Endothelial cell (in vitro differentiated cells): ENCODE data around the gene LAIR1. TPM values are rescaled to one million over a fixed set of nuclear protein-coding genes. Genes with fewer than 3 reads are reported as not detected.

Experiments
- DNase-seq: peaks from one replicate; pipeline ENCODE4 v3.0.0; 2021; ENCODE audit warnings: low spot score
- H3K27ac Mint-ChIP-seq: one replicate; pipeline ENCODE4 v1.8.0; 2021; ENCODE audit warnings: mixed read lengths, inconsistent platforms; ENCODE audit not compliant: unreplicated experiment
- H3K27me3 Mint-ChIP-seq: one replicate; pipeline ENCODE4 v1.8.0; 2021; ENCODE audit warnings: mild to moderate bottlenecking, moderate library complexity, mixed read lengths, inconsistent platforms; ENCODE audit not compliant: unreplicated experiment
- H3K36me3 Mint-ChIP-seq: one replicate; pipeline ENCODE4 v1.8.0; 2021; ENCODE audit warnings: mild to moderate bottlenecking, low read depth, mixed read lengths, inconsistent platforms; ENCODE audit not compliant: unreplicated experiment
- H3K4me1 Mint-ChIP-seq: one replicate; pipeline ENCODE4 v1.8.0; 2021; ENCODE audit warnings: mild to moderate bottlenecking, mixed read lengths, inconsistent platforms; ENCODE audit not compliant: unreplicated experiment
- H3K4me3 Mint-ChIP-seq: one replicate; pipeline ENCODE4 v1.8.0; 2021; ENCODE audit warnings: mild to moderate bottlenecking, mixed read lengths, inconsistent platforms; ENCODE audit not compliant: unreplicated experiment
- H3K9me3 Mint-ChIP-seq: one replicate; pipeline ENCODE4 v1.8.0; 2021; ENCODE audit warnings: mixed read lengths, inconsistent platforms; ENCODE audit not compliant: unreplicated experiment
- CTCF ChIP-seq: fragments of 200-600 bp; sonication (generic); IDR thresholded peaks from one replicate; pipeline ENCODE4 v1.5.0; 2021; ENCODE audit warnings: antibody characterized with exemption; ENCODE audit not compliant: unreplicated experiment
- total RNA-seq: library from RNA; stranded (reverse); fragmentation: NEBNext Ultra II Directional; extraction: Animal tissue kit (Norgen Biotek cat#: 25700); gene quantifications from one replicate; pipeline ENCODE4 v1.2.1, GENCODE V29; 2021; ENCODE audit not compliant: unreplicated experiment

LAIR1 gene
- total RNA-seq, 1 donor from 2014 or later, result 2.1 TPM

DNA sequence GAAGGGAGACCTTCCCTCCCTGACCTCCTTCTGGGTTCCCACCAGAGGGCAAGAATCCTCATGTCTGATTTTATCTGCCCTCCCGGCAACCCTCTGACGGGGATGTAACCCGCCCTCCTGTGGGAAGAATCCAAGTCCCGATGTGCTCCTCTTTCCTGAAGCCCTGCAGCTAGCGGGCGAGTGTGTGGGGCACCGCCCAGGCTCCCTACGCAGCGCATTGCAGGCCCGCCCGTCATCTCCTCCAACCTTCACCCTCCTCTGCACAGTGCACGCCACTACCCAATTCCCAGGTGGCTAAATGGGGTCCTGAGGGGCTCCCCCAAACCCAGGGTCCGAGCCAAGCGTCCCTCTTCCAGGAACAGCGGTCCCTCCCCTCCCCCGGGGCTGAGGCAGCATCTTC, 7.3 kb downstream of the LAIR1 start:
- DNase-seq, result no peak
- no peaks in the 10 kb centered on the region for H3K4me1 Mint-ChIP-seq
- peaks cover 9% of the 10 kb centered on the region for H3K27me3 Mint-ChIP-seq
- H3K36me3 Mint-ChIP-seq, result no peaks in the 10 kb centered on the region
- no peak overlapping the region for H3K27ac Mint-ChIP-seq
- no peak overlapping the region for H3K4me3 Mint-ChIP-seq
- TF ChIP-seq CTCF, result no peak
- H3K9me3 Mint-ChIP-seq, result no peaks in the 10 kb centered on the region

DNA sequence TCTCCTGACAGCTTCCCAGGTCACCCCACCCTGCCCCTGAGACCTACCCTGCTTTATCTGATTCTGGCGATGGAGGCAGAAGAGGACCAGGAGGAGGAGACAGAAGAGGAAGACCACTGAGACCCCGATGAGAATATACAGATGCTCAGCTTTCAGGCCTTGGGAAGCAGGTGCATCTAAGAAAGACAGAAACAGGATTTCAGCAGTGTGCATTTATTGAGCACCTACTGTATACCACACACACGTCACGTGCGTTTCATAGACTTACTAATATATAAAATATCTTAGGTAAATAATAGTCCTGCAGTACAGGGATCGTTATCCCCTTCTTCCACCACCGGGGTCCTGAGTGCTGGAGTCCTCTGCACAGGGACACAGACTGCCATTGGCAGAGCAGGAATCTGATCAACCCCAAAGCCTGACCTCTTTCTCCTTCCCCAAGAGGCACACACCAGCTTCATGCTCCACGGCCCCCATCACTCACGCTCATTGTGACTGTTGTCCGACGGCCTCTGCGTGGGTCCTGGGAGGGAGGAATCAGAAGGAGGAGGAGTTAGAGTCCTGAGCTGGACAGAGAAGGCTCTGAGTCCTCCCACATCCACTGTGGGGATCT, 8.2 kb downstream of the LAIR1 start:
- Mint-ChIP-seq H3K4me1 (no peaks in the 10 kb centered on the region), H3K9me3 (no peaks in the 10 kb centered on the region), H3K4me3 (no peak overlapping the region), H3K27ac (no peak overlapping the region), H3K36me3 (no peaks in the 10 kb centered on the region), H3K27me3 (peaks cover 9% of the 10 kb centered on the region)
- DNase-seq, result no peak
- TF ChIP-seq CTCF, result no peak

DNA sequence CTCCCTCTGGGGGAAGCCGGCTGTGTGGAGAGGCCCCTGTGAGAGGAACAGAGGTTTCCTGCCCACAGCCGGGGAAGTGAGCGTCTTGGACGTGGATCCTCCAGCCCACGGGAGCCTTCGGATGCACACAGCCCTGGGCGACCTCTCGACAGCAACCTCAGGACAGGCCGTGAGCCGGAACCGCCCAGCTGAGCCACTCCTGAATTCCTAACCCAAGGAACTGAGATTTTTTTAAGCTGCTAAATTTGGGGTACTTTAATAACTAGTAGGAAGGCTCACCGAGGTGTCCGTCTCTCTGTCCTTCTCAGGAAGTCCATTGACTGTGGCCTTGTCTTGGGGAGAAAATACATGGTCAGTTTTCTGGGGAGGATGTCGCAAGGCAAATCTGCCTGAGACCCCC, 9.1 kb downstream of the LAIR1 start:
- DNase-seq, result no peak
- Mint-ChIP-seq H3K4me1 (no peaks in the 10 kb centered on the region), H3K4me3 (no peak overlapping the region), H3K9me3 (no peaks in the 10 kb centered on the region), H3K27ac (no peak overlapping the region), H3K36me3 (no peaks in the 10 kb centered on the region), H3K27me3 (peaks cover 6% of the 10 kb centered on the region)
- no peak for TF ChIP-seq CTCF

DNA sequence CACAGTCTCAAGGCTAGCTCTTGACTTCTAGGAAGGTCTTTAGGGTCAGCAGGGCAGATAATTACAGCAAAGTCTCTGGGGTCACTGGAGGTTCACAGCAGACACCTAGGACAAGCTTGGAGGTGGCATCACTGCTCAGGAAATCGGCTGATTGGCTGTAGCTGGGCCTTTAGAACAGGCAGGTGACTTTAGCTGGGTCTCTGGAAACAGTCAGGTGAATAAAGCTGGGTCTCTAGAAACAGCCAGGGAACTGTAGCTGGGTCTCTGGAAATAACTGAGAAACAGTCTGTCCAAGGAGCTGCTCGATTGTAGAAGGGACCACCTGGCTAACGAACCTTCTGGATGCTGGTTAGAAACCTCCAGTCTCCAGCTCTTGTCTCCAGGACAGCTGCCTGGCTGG, 10.0 kb downstream of the LAIR1 start:
- Mint-ChIP-seq H3K36me3 (no peaks in the 10 kb centered on the region), H3K4me1 (no peaks in the 10 kb centered on the region), H3K9me3 (no peaks in the 10 kb centered on the region), H3K27ac (no peak overlapping the region), H3K4me3 (no peak overlapping the region), H3K27me3 (peaks cover 6% of the 10 kb centered on the region)
- no peak for TF ChIP-seq CTCF
- no peak for DNase-seq

DNA sequence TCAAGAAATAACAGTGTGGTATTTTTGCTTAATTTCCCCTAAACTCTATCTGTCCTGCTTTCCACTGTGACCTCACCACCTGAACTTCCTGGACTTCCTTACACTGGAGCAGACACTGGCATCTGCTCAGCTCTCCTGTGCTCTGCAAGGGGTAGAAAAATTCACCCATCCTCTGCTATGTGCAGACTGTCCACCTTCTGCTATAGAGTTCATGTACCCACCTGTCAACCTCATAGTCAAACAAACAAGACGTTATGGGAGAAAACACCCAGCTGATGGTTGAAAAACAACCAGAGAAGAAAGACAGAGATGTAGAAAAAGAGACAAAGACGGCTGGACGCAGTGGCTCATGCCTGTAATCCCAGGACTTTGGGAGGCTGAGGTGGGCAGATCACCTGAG, 12.2 kb downstream of the LAIR1 start:
- Mint-ChIP-seq H3K9me3 (no peaks in the 10 kb centered on the region), H3K4me1 (no peaks in the 10 kb centered on the region), H3K27me3 (peaks cover 10% of the 10 kb centered on the region), H3K27ac (no peak overlapping the region), H3K4me3 (no peak overlapping the region), H3K36me3 (peaks cover 5% of the 10 kb centered on the region)
- no peak for TF ChIP-seq CTCF
- no peak for DNase-seq
